Uterus (tissue), 4 donors: Measurements from ENCODE around the gene DKKL1. TPM values are rescaled to one million over a fixed set of nuclear protein-coding genes. Genes with fewer than 3 reads are reported as not detected.

Experiments
- DNase-seq, 2 donors: peaks; one replicate each; pipeline ENCODE4 v3.0.0-alpha.2; 2019 to 2020
- H3K27ac ChIP-seq, 2 donors: fragments of 200-600 bp; sonication (generic); 1 replicate in 1 of 2; 2 replicates in 1 of 2; pipeline ENCODE4 v1.5.1; 2016 to 2018
- H3K27me3 ChIP-seq, 2 donors: fragments of 200-600 bp; sonication (generic); one replicate each; pipeline ENCODE4 v1.5.1; 2018 to 2019; ENCODE audit warnings: control low read depth in 1 of 2
- H3K36me3 ChIP-seq, 2 donors: fragments of 200-600 bp; sonication (generic); one replicate each; pipeline ENCODE4 v1.5.1; 2019; ENCODE audit warnings: control low read depth in 1 of 2
- H3K4me1 ChIP-seq, 2 donors: fragments of 200-600 bp; sonication (generic); one replicate each; pipeline ENCODE4 v1.5.1; 2018 to 2019; ENCODE audit warnings: control low read depth in 1 of 2
- H3K4me3 ChIP-seq, 2 donors: fragments of 200-600 bp; sonication (generic); 1 replicate in 1 of 2; 2 replicates in 1 of 2; pipeline ENCODE4 v1.5.1; 2018 to 2019; ENCODE audit warnings: mild to moderate bottlenecking in 1 of 2
- H3K9me3 ChIP-seq, 2 donors: fragments of 200-600 bp; sonication (generic); one replicate each; pipeline ENCODE4 v1.5.1; 2019; ENCODE audit warnings: control low read depth in 1 of 2
- POLR2A ChIP-seq, 2 donors: fragments of 450-650 bp; IDR thresholded peaks; one replicate each; pipeline ENCODE4 v1.6.1; 2016; ENCODE audit warnings: antibody characterized with exemption in 2 of 2, mild to moderate bottlenecking in 1 of 2, moderate library complexity in 1 of 2
- intact Hi-C: fragments of 100-400 bp; cut with DNase I; formaldehyde crosslinking; loops from one replicate; pipeline ENCODE4 v1.15.1; 2023; ENCODE audit warnings: low total_unique reads
- total RNA-seq, 4 donors: library from RNA; depleted of rRNA in 3 of 4; stranded (reverse); fragments of >200 nt in 3 of 4; gene quantifications; one replicate each; pipeline versions ENCODE4 v1.1.0 to v1.2.4, GENCODE V29; 2014 to 2023
- TF ChIP-seq, protein P1 (sequence below), 4 experiments: fragments of 200-600 bp in 2 of 4; fragments of 450-650 bp in 2 of 4; sonication (generic) in 2 of 4; IDR thresholded peaks; one replicate each; pipeline ENCODE4 v1.5.1; 2016 to 2019; ENCODE audit warnings: antibody characterized with exemption in 4 of 4, mild to moderate bottlenecking in 2 of 4, moderate library complexity in 1 of 4
- donor health status: DM: yes; HTN: yes; CAD: no.

Gene DKKL1
- total RNA-seq, 4 donors from 2014 or later = 1.3 TPM; not detected in 3

DNA sequence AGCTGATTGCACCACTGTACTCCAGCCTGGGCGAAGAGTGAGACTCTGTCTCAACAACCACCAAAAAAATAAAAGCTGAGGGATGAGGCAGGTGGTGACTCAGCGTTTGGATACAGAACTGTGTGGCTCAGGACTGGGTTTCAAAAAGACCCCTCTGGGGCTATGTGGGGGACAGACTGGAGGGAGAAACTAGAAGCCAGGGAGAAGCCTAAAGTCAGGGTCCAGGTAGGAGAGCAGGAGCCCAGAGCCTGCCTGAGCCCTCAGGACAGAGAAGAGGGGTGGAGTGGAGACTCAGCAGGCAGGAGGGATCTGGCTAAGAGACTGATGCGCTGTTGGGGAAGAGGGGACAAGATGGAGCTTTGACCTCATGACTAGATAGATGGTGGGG, 30.3 kb upstream of the DKKL1 start:
- intact Hi-C loops = no loop called here

DNA sequence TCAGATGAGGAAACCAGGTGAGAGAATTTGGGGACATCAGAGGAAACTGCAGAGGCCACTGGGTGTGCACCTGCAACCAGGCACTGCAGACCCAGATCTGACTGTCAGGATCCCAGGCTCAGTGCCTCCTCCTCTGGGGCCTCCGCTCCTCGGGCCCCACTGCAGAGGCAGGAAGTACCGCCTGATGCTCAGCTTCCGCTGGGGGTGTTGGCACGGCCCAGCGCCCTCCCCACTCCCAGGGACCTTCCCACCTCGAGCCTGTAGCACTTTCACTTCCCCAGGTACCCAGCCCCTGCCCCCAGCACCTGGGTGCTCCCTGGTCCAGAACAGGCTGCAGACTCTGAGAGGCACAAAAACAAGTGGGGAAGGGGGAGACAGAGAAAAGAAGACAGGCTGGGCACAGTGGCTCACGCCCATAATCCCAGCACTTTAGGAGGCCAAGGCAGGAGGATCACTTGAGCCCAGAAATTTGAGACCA, 29.8 kb upstream of the DKKL1 start:
- Histone ChIP-seq H3K4me3 (no peak overlapping the region), H3K36me3 (no peaks in the 10 kb centered on the region), H3K4me1 (peaks cover 0 to 4% of the 10 kb centered on the region in 2 donors), H3K27ac (no peak overlapping the region), H3K9me3 (no peaks in the 10 kb centered on the region), H3K27me3 (no peaks in the 10 kb centered on the region)
- intact Hi-C loops = no loop called here
- no peak for DNase-seq
- TF ChIP-seq POLR2A (IDR thresholded peaks at IDR 0.05) = no peak
- TF ChIP-seq, protein P1, sequence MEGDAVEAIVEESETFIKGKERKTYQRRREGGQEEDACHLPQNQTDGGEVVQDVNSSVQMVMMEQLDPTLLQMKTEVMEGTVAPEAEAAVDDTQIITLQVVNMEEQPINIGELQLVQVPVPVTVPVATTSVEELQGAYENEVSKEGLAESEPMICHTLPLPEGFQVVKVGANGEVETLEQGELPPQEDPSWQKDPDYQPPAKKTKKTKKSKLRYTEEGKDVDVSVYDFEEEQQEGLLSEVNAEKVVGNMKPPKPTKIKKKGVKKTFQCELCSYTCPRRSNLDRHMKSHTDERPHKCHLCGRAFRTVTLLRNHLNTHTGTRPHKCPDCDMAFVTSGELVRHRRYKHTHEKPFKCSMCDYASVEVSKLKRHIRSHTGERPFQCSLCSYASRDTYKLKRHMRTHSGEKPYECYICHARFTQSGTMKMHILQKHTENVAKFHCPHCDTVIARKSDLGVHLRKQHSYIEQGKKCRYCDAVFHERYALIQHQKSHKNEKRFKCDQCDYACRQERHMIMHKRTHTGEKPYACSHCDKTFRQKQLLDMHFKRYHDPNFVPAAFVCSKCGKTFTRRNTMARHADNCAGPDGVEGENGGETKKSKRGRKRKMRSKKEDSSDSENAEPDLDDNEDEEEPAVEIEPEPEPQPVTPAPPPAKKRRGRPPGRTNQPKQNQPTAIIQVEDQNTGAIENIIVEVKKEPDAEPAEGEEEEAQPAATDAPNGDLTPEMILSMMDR (IDR thresholded peaks at IDR 0.05) = no peak

More for the DNA sequence above, 30.3 kb upstream of the DKKL1 start:
- TF ChIP-seq POLR2A (IDR thresholded peaks at IDR 0.05) = no peak
- TF ChIP-seq, protein P1 (IDR thresholded peaks at IDR 0.05) = no peak
- Histone ChIP-seq H3K9me3 (no peaks in the 10 kb centered on the region), H3K36me3 (no peaks in the 10 kb centered on the region), H3K4me3 (no peak overlapping the region), H3K4me1 (no peaks in the 10 kb centered on the region), H3K27ac (no peak overlapping the region), H3K27me3 (no peaks in the 10 kb centered on the region)
- no peak for DNase-seq

DNA sequence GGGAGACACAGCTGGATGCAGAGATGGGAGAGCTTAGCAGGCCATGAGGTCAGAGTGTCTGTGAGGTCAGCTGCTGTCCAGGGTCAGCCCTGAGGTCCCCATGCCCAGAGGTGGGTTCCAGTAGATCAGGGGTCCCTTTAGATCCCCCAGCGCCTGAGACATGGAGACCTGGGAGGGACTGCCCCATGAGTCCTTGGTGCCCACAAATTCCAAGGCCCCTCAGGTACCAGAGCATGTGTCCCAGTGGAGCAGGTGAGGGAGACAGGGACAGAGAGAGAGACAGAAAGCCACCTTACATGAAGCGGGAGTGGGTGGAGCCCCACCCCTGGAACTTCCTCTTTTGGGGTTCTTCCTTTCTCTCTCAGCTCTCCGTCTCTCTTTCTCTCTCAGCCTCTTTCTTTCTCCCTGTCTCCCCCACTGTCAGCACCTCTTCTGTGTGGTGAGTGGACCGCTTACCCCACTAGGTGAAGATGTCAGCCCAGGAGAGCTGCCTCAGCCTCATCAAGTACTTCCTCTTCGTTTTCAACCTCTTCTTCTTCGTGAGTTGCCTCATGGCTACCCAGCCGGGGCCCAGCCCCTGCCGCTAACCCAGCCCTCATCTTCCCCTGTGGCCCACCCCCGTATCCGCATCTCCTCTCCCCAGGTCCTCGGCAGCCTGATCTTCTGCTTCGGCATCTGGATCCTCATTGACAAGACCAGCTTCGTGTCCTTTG, 28.4 kb upstream of the DKKL1 start, which contains the start of gene CD37:
Gene CD37, plus strand, starts transcription at position 336 of the 713 bp plus-strand sequence. Its CDS starts 135 bp downstream, at position 471.
- Histone ChIP-seq H3K27ac (no peak within 1 kb of the TSS), H3K4me3 (no peak within 1 kb of the TSS)
- intact Hi-C loops = no loop called here

DNA sequence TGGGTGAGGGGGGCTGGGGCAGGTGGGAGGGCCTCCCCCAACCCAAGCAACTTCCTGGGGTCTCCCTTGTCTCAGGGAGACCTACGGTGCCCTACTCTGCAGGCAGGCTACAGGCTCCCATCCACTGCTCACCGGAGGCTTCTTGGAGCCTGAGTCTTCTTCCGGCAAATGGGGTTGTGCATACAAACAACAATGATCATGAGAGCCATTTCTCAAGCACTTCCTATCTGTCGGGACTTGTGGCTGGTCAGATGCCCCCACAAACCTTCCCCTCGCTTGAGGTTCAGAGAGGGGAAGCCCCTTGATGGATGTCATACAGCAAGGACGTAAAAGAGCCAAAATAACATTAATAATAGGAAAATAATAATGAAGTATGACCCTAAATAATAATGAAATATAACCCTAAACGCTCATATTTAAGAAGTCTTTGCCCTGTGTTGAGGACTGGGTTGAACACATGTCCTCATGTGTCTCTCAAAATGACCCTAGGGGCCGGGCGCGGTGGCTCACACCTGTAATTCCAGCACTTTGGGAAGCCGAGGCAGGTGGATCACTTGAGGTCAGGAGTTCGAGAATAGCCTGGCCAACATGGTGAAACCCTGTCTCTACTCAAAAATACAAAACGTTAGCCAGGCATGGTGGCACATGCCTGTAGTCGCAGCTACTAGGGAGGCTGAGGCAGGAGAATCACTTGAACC, 27.7 kb upstream of the DKKL1 start:
- intact Hi-C loops = no loop called here
- Histone ChIP-seq H3K27me3 (no peaks in the 10 kb centered on the region), H3K36me3 (no peaks in the 10 kb centered on the region), H3K27ac (no peak overlapping the region), H3K9me3 (no peaks in the 10 kb centered on the region), H3K4me1 (peaks cover 0 to 4% of the 10 kb centered on the region in 2 donors), H3K4me3 (no peak overlapping the region)
- TF ChIP-seq, protein P1 (IDR thresholded peaks at IDR 0.05) = no peak
- TF ChIP-seq POLR2A (IDR thresholded peaks at IDR 0.05) = no peak
- no peak for DNase-seq

More for the DNA sequence above, 28.4 kb upstream of the DKKL1 start, which contains the start of gene CD37:
- Histone ChIP-seq H3K27me3 (no peaks in the 10 kb centered on the region), H3K4me1 (peaks cover 0 to 4% of the 10 kb centered on the region in 2 donors), H3K9me3 (no peaks in the 10 kb centered on the region), H3K36me3 (no peaks in the 10 kb centered on the region)
- no peak for DNase-seq
- TF ChIP-seq, protein P1 (IDR thresholded peaks at IDR 0.05) = no peak
- no peak for TF ChIP-seq POLR2A (IDR thresholded peaks at IDR 0.05)
